Pulmonary artery endothelial cell (primary cell): ENCODE results near the gene KNG1. TPM values are rescaled to one million over a fixed set of nuclear protein-coding genes. Genes with fewer than 3 reads are reported as not detected.
"Not testable (repeated sequence)": the region's sequence is repeated elsewhere in the genome, so short reads cannot be mapped to it uniquely, and the experiment has no call there.

Experiments used
- DNase-seq: peaks from one replicate; pipeline ENCODE4 v3.0.0-alpha.2; 2011; ENCODE audit warnings: low read depth, low spot score
- total RNA-seq: library from RNA; depleted of rRNA; stranded (reverse); fragments of >200 nt; gene quantifications from 2 replicates; pipeline ENCODE4 v1.2.3, GENCODE V29; 2014

The KNG1 gene
- total RNA-seq = not detected in 2 replicates

DNA sequence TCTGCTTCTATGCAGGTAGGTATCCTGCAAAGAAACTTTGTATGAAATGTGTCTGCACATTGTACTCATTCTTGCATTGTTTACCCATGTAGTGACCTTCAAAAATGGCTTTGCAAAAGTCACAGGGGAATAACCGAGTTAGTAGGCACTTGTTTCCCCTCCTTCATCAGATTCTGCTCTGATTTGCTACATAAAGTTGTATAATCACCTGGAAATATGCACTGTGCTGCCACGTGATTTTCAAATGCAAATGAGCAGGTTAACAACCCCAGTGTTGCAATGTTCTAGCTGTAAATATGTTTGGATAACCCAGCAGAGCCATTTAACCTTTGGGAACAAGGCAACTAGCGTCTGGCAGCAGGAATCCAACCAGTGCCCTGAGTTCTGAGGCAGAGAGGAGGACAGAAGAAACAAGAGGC, at the start of gene KNG1:
Gene KNG1 (plus strand): TSS at position 321 of the 419 bp plus-strand sequence. CDS start 184 bp downstream, outside the sequence.
- no peak for DNase-seq

DNA sequence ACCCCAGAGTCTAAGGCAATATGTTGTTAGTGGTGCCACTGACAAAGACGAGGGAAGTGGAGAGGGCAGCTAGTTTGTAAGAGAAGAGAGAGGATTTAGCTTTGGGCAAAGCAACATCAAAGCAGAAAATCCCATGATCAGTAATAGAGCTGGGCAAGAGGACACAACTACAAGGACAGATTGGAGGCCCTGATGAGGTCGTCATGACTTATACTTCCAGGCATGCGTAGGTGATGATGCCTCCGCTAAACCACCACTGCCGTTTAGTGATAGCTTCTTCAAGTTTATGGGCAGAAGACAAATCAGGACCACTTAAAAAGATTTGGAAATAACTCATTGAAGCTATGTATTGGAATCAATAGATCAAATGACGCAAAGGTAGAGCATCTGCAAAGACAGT, 48.7 kb upstream of the KNG1 start:
- DNase-seq = no peak

DNA sequence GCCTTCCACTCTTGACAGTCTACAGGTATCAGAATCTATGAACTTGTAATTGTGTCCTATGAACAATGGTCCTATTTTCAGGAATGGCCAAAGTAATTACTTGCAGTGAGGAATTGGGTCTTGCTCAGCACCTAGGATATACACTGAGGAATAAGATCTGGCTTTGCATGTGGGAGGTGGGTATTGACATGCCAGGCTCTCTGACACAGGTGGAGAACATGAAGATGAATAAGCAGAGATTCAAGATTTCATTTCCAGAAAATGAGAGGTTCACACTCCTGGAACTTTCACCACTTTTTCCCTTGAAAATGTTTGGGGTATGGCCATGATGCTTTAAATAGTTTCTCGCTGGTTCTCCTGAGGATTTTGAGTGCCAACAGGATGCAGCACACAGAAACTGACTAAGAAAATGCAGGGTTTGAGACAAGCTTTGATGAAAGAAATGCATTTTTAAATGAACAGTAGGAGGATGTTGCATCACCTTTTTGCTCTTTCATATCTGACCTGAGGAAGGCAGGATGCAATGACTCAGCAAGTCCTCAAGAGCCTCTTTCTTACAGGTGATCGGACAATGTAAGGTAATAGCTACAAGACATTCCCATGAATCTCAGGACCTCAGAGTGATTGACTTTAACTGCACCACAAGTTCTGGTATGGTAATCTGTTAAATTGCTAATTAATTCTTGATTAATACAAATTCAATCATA, 47.6 kb upstream of the KNG1 start:
- DNase-seq = no peak

DNA sequence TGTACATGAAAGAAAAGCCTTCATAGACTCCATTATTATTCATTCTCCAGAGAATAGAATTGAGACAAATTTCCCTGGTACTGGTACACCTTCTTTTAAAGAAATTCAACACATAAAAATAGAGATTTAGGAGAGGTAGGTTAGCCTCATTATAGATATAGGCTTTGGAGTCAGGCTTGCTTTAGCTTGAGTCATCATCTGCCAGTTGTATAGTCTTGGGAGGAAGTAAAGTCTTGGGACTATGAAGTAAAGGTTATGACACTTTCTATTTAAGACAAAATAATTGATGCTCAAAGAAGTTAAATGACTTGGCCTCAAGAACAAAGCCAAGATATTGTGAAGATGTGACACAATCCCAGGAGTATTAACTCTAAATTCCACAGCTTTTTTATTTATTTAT, 47.0 kb upstream of the KNG1 start:
- no peak for DNase-seq

DNA sequence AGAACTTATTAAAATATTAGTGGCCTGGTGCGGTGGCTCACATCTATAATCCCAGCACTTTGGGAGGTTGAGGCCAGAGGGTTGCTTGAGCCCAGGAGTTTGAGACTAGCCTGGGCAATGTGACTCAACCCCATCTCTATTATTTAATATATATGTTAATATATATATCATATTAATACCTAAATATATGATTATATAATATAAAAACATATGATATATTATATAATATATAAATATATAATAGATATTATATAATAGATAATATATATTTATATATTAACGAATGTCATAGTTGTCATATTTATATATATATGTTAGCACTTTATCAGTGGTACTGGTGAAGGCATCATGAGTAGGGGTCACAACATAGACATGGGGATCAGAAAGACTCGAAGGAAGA, 46.1 kb upstream of the KNG1 start:
- DNase-seq = no peak

DNA sequence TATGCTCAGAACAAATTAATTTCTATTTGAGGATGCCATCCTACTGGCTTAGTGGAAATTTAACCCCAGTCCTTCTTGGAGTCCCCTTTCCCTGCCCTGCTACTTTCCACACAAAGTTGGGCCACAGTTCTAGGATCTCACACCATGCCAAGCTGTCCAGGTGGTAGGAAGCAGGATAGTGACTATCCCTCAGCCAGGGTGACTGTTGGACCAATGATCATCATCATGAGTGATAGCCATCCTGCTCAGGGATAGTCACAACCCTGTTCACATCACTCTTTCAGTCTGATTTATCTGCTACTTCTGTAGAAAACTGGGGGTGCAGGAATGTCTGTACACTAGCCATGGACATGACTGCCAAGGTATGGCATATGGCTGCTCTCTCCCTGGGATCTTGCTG, 38.6 kb upstream of the KNG1 start:
- DNase-seq = no peak

DNA sequence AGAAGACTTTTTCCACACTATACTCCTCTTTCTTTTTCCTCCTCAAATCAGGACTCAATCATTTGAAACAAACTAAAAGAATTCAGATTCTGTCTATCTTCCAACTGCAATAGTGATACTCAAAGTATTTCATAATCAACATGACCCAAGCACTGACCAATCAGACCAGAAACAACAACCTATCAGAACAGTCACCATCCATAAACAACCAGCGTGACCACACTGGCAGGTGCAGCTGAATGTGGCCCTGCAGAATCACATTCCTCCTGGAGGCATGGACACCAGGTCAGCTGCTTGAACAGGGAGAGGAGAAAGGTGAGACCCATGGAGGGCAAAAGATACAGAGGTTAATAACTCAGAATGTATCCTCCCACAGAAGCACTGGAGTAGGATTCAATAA, 38.0 kb upstream of the KNG1 start:
- no peak for DNase-seq

DNA sequence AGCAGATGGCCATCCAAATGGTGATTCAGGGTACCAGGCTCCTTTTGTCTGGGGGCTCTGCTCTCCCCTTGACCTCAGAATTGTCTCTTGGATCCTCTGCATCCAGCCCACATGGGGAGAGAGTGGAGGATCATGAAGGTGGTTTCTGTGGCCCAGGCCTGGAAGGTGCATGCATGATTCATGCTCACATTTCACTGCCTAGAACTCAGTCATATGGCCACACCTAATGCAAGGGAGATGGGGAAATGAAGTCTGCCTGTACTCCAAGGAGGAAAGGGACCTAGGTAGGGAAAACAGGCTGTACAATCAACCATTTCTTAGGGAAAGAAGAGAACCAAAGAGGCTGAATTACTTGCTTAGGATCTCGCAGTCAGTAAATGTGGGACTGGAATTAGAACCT, 36.3 kb upstream of the KNG1 start:
- DNase-seq = no peak

DNA sequence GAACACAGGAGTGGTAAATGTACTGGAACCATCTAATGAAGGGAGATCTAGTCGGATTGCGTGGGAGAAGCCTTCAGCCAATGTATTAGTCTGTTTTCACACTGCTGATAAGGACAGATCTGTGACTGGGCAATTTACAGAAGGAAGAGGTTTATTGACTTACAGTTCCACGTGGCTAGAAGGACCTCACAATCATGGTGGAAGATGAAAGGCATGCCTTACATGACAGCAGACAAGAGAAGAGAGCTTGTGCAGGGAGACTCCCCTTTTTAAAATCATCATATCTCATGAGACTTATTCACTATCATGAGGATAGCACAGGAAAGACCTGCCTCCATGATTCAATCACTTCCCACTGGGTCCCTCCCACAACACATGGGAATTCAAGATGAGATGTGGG, 34.3 kb upstream of the KNG1 start:
- no peak for DNase-seq

DNA sequence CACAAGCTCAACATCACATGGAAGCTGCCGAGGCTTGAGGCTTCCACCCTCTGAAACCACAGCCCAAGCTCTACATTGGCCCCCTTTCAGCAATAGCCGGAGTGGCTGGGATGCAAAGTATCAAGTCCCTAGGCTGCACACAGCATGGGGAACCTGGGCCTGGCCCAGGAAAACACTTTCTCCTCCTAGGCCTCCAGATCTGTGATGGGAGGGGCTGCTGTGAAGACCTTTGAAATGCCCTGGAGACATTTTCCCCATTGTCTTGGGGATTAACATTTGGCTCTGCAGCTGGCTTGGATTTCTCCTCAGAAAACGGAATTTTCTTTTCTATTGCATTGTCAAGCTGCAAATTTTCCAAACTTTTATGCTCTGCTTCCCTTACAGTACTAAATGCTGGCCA, 33.2 kb upstream of the KNG1 start:
- no peak for DNase-seq

DNA sequence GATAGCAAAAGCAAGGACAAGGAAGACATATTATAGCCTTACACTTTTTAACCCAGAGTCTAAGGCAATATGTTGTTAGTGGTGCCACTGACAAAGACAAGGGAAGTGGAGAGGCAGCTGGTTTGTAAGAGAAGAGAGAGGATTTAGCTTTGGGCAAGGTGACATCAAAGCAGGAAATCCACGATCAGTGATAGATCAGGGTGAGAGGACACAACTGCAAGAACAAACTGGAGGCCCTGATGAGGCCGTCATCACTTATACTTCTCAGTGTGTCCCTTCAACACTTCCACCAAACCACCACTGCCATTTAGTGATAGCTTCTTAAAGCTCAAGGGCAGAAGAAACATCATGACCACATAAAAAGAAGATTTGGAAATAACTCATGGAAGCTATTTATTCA, 30.7 kb upstream of the KNG1 start:
- DNase-seq = not testable (repeated sequence)

DNA sequence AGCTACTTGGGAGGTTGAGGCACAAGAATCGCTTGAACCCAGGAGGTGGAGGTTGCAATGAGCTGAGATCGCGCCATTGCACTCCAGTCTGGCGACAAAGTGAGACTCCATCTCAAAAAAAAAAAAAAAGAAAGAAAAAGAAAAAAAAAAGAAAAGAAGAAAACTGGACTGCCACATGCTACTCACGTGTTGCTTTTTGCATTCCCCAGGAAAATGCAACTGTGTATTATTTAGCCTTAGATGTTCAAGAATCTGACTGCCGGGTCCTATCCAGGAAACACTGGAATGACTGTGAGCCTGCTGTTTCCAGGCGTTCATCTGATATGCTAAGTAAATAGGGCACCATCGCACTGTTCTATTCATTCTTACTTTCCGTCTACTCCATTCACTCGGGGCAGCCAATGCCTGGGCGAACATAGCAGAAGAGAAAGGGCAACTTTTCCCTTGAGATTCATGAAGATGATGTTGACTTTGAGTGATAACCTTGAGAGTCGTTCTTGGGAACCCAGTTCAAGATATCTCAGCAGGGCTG, 30.0 kb upstream of the KNG1 start:
- no peak for DNase-seq

DNA sequence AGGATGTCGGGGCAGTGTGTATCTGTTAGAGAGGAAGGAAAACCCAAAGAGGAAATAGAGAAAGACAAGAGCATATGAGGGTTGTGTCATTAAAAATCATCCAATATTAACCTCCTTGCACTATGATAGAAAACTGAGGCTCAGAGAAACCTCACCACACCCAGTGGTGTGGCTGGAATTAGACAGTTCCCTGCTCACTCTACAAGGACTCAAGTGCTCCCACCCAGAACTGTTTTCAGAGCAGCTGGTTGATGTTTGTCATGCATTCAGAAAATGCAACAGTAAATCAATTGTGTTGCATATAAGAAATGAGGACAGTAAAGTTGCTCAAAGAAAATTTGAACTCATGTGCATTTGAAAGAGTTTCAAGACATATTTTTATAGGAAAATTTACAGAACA, 26.9 kb upstream of the KNG1 start:
- not testable (repeated sequence) for DNase-seq

DNA sequence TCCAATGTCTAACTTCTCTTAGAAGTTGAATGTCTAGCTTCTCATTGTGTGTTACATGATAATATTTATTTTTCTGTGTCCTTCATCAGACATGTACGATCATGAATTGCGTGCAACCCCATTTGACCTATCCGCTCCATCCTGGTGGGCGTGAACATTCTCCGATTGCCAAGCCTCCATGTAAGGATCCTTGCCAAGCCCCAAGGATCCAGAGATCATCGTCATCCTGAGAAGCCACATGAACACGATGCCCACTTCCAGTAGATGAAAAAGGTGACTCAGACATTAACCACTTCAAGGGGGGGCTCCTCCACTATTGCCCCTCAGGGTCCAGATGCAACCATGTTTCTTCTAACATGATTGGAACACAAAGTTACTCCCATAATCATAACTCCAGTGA, 25.5 kb upstream of the KNG1 start:
- DNase-seq = no peak

DNA sequence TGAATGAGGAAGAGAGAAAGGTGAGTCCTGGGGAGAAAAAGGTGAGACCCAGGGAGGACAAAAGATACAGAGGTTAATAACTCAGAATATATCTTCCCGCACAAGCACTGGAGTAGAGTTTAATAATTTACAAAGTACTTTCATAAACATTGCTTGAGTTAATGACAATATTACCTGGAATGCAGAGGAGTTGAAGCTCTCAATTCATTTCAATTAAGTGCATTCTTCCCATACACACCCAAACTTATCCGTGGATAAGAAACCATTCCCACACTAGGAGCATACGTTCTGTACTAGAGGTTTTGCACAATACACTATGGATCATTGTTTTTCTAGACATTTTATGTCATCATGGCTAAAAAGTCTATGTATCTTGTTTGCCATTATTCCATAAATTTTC, 23.3 kb upstream of the KNG1 start:
- no peak for DNase-seq

DNA sequence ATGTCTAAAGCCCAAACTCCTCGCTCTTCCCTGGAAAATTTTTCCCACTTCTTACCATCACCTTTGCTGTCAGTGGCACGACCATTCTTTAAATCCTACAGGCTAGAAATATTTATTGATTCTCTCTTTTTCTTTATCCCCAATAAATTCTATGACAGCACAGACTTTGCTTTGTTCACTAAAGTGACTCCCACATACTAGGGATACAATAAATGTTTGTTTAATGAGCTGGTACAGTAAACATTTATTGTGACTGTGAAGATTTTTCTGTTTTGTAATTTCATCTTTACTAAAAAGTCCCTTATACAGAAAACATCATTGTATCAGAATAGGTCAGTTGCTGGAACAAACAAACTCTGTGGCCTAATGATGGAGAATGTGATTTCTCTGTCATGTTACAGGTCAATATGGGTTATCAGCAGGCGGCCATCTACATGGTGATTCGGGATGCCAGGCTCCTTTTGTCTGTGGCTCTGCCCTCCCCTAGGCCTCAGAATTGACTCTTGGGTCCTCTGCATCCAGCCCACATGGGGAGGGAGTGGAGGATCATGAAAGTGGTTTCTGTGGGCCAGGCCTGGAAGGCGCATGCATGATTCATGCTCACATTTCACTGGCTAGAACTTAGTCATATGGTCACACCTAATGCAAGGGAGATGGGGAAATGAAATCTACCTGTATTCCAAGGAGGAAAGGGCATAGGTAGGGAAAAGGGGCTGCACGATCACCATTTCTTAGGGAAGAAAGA, 22.7 kb upstream of the KNG1 start:
- DNase-seq = no peak

DNA sequence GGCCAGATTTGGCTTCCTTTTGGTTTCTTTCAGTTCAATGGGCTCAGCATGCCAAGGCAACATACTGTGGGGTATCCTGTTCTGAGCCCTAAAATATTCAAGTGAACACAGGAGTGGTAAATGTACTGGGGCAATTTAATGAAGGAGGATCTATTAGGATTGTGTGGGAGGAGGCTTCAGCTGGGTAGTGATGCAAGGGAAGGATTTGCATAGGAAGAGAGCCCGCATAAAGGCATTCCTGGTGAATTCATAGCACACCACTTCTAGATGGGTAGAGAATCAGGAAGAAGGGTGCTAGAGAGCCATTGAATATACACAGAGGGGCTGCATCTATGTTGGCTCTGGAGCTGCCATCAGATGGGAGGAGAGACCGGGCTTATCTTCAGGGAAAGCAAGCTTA, 20.6 kb upstream of the KNG1 start:
- DNase-seq = no peak

DNA sequence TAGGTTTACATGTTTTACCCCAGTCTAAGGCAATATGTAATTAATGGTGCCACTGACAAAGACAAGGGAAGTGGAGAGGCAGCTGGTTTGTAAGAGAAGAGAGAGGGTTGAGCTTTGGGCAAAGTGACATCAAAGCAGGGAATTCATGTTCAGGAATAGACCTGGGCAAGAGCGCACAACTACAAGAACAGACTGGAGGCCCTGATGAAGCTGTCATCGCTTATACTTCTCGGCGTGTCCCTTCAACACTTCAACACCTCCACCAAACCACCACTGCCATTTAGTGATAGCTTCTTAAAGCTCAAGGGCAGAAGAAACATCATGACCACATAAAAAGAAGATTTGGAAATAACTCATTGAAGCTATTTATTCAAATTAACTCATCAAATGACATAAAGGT, 19.6 kb upstream of the KNG1 start:
- DNase-seq = no peak

DNA sequence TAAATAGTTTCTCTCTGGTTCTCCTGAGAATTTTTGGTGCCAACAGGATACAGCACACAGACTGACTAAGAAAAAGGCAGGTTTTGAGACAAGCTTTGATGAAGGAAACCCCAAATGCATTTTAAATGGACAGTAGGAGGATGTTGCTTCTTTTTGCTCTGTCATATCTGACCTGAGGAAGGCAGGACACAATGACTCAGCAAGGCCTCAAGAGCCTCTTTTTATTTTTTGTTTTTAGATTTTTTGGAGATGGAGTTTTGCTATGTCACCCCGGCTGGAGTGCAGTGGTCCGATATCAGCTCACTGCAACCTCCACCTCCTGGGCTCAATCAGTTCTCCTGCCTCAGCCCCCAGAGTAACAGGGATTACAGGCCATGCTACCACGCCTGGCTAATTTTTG, 16.9 kb upstream of the KNG1 start:
- no peak for DNase-seq

DNA sequence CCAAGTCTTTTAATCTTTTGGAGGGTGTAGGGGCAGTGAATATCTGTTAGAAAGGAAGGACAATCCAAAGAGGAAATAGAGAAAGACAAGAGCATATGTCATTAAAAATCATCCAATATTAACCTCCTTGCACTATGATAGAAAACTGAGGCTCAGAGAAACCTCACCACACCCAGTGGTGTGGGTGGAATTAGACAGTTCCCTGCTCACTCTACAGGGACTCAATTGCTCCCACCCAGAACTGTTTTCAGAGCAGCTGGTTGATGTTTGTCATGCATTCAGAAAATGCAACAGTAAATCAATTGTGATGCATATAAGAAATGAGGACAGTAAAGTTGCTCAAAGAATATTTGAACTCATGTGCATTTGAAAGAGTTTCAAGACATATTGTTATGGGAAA, 14.7 kb upstream of the KNG1 start:
- not testable (repeated sequence) for DNase-seq

DNA sequence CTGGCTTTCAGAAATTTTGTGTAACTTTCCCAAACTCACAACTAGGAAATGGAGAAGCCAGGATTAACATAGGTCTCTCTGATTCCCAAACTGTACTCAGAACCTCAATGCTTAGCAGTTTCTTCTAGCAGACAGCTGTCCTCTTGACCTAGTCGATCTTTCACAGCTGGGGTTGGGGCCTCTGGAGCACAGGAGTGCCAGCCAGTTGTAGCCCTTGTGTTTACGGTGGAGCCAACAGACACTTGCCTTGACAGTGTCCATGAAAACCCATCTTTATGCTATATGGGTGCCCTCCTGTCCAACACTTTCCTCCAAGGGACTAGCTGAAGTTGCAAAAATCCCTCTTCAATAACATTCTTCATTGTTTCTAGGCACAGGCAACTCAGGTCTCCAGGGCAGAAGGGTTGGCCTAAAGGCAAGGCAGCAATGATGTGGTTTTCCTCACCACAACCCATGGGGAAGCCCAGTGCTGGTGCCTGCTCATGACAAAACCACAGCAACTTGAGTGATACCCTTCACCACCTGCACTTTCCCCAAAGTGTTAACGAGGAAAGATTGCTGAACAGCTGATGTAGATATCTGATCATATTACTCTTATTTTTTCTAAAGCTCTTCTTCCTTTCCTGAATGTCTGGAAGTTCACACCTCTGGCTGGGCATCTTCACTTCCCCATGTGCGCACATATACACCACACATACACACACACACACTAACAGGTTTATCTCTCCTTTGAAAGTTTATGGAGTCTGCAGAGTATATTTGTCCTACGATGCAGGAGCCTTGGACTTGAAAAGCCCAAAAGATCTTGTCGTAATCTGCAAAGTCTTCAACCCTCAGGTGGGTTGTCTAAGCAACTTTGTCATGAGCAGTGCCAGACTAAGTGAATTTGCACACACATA, 11.0 kb upstream of the KNG1 start:
- DNase-seq = no peak
